ENCODE results near the gene TNIP1. TPM values are rescaled to one million over a fixed set of nuclear protein-coding genes. Genes with fewer than 3 reads are reported as not detected.

TNIP1 gene
- total RNA-seq, 1 donor from 2014 or later, result 124 TPM

DNA sequence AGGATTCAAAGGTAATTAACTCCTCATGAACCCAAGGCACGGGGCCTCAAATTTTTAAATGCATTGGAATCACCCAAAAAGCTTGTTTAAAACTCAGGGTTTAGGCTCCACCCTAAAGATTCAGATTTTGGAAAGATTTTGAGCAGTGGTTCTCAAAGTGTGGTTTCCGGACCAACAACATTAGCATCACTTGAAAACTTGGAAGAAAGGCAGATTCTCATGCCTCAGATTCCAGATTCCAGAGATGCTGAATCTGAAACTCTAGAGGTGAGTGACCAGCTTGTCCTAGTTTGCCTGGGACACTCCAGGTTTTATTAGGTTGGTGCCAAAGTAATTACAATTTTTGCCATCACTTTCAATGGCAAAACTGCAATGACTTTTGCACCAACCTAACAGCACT is 24.7 kb upstream of the TNIP1 start:
- no peak for DNase-seq (ENCODE audit: low spot score)

DNA sequence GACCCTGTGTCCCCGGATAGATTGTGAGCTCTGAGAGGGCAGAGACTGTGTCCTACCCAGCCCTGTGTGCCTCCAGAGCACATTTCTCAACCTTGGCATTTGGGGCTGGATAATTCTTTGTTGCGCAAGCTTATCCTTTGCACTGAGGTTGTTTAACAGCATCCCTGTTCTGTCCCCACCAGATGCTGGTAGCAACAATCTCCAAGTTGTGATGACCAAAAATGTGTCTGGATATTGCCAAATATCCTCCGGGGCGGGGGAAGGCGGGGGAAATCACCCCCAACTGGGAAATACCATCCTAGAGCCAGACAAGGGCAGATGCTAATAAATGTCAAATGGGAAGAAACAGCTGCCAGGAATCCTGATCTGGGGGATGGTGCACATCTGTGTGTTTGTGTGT is 24.0 kb upstream of the TNIP1 start:
- DNase-seq (ENCODE audit: low spot score), result peak; percentile 69

DNA sequence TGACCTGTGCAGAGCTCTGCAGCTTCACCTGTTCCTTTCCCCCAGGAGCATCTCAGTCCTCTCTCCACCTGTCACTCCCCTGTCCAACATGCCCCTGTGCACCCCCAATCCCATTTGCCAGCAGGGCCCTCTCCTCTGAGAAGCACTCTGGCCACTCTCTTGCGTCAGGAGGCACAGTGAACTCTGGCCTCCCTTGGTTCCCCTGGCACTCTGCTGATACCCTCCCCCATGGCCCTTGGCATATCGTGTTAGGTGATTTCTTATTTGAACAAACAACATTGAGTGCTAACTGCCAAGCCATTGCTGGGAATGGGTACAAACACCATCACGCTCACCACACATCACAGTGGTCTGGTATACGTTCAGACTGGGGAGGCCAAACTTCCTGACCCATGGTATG is 20.9 kb upstream of the TNIP1 start:
- DNase-seq (ENCODE audit: low spot score), result no peak

DNA sequence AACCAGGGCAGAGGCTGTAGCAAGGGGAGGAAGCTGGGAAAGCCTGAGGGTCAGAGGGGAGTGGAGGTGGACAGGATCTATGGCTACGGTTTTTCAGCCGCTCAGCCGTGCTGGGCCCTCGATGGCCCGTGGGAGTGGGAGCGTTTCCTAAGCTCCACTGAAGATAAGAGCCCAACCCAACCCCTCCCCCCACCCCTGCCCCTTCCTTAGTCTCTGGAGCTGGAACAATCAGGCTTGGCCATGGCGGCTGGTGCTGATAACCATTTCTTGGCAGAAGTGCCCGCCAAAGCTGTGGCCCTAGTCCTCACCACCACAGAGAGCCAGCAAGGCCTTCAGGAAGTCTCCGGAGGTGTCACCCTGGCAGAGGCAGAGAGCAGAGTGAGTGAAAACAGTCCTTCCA is 20.3 kb upstream of the TNIP1 start:
- DNase-seq (ENCODE audit: low spot score), result no peak

DNA sequence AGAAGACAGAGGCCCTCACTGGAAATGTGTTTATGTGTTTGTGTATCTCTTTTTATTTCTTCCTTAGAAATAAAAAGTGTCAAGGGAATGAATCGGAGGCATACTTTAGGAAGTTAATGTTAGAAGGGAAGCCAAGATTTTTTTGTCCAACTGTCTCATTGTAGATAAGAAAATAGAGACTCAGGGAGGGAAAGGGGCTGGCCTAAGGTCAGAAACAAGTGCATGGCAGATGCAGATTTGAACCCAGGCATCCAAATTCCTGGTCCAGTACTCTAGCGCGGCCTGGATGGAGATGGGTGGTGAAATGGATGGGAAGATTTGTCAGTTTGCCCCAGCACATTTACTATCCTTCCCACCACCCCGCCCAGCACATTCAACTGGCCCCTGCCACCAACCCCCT is 19.8 kb upstream of the TNIP1 start:
- DNase-seq (ENCODE audit: low spot score), result no peak

DNA sequence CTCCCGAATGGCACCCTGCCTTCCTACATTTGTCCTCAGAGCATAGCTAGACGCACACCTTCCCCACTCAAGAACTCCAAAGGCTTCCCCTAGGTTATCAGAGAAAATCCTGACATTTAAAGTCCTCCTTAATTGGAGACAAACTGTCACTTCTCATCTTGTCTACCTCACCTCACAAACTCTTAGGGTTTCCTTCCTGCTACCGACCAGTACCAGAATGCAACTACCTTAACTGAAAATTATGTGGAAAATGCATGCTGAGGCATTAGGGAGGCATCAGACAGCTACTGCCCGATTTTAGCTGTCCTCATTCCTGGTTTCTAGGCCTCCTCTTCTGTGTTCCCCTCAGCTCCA is 17.9 kb upstream of the TNIP1 start:
- no peak for DNase-seq (ENCODE audit: low spot score)

DNA sequence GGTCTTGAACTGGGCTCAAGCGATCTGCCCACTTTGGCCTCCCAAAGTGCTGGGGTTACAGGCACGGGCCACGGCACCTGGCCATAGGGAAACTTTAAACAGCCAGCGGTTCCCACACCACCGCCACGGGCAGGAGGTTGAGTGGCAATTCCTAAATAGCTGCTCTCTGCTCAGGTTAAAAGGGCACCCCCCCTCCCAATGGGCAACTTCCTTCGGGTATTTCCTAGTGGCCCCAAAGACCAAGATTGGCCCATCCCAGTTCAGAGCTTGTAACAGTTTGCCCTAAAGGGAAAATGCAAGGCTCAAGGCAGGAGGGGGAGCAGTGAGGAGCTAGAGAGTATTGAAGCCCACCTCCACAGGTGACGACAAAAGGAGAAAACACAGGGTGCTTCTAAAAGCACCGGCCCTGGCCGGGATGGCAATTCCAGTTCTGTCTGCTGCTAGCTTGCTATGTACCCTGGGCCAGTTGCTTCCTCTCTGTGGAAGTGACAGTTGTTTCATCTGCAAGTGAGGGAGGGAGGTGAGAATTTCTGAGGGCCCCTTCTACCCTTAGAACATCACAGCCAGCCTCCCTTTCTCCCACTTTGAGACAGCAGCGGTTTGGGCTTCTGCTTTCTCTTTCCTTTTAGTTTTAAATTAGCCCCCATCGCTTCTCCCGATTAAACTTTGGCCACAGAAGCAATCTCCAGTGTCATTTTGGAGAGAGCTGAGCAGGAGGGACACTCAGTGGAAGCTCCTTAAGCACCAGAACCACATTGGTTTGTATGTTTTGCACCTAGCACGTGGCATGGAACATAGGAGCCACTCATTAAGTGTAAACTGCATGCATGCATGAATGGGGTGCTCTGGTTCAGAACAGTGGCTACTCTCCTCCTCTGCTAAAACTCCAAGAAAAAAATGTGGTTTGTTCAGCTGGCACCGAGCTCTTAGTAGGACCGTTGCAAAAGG is 17.3 kb upstream of the TNIP1 start:
- no peak for DNase-seq (ENCODE audit: low spot score)

DNA sequence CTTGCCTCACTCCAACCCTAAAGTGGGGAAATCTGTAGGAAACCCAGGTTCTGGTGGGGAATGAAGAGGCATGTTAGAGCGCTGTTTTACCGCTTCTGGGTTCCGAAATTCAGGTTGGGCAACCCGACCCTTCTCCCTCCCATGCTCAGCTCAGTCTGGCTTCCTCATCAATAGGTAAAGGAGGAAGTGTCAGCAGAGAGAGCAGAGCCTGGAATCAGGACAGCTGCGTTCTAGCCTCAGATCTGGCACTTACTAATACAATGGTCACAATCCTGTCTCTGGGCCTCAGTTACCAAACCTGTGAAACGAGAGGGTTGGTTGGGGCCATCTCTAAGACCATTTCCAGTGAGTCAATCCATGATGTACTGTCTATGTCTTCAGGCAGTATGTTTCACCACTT is 16.2 kb upstream of the TNIP1 start:
- no peak for DNase-seq (ENCODE audit: low spot score)

DNA sequence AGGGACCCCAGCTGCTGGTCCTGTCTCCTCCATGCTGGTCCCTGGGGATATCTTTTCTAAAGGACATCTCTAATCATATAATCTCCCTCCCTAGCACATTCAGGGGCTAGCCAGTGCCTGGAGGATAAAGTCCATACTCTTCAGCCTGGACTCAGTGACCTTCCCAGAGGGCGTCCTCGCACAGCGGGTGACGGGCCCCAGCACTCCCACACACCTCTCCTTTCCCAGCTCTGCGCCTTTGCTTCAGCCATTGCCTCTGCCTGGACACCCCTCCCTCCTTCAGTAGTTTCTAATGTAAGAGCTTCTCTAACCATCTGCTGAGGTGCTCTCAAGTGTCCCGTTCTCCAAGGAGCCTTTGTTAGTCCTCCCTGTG is 15.2 kb upstream of the TNIP1 start:
- no peak for DNase-seq (ENCODE audit: low spot score)

DNA sequence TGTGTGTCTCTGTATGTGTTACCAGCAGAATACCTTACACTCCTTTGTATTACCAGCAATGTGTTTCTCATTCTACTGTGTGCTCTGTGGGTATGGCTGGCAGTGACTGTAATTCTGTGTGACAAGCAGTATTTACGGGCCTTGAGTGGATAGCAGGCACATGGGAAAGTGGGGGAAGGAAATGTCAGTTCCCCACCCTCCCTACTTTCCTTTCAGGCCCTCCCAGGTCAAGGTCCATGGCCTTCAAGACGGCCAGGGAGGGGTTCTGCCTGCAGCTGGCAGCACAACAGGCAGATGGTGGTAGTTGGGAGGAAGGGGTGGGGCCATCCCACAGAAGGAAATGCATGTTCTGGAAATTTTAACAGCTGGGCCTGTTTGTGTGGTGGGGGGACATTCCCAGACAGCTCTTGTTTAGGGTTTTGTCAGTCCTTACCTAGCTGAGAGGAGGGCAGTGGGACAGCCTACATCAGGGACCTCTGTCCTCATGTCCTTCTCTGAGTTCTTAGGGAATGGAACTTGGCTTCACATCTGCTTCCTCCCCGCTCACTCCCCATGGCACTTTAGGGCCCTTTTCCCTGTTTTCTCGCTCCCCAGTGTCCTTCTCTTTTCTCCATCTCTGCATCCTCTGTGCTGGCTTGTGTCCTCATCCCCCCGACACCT is 14.6 kb upstream of the TNIP1 start:
- DNase-seq (ENCODE audit: low spot score), result peak; percentile 63

DNA sequence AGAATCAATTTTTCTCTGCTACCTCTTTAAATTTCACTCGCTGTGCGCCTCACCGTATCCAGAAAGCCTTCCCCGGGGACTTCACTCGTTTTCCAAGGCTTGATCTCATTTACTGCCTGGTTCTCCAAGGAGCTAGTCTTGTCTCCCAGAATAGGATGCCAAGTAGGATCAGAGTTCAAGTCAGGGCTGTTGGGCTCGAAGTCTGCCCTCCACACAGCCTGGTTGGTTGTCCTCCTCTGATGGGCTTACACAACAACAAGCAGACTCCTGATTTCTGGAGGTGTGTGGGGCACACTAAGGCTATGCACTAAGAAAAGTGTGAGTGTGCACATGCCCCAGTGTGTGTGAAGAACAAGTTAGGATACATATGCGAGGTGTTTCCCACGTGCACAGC is 14.0 kb upstream of the TNIP1 start:
- DNase-seq (ENCODE audit: low spot score), result no peak

DNA sequence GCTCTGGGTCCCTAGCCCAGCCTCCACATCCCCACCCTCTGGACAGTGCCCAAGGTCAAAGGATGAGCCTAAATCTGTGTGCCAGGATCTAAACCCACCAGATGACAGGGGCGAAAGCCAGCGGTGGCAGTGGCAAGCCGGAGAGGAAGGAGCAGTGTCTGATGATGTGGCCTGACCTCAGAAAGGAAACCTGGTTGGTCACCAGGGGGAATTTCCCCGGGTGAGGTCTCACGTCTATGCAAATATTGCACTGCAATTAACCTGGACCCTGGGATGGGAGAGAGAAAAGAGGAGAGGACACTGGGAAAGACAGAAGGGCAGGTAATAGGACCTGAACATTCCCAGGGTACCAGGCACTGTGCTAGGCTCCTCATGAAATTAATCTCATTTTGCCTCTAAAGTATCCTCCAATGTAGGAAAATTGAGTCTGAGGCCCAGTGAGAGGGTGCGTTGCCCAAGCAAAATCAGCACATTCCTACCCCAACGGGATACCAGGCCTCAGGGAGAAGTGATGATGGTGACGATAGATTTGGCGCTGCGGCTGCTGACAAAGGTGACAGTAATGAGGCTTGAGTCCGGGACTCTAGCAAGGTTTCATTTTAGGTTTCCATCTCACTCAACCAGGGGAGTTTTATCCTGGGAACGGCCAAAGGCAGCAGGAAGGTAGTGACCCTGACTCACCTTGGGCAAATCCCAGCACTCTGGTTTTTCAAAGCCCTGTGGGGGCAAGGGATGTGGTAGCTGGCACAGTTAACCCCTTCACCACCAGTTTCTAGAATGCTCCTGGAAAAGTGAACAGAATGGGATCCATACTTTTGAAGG is 13.4 kb upstream of the TNIP1 start:
- DNase-seq (ENCODE audit: low spot score), result no peak

DNA sequence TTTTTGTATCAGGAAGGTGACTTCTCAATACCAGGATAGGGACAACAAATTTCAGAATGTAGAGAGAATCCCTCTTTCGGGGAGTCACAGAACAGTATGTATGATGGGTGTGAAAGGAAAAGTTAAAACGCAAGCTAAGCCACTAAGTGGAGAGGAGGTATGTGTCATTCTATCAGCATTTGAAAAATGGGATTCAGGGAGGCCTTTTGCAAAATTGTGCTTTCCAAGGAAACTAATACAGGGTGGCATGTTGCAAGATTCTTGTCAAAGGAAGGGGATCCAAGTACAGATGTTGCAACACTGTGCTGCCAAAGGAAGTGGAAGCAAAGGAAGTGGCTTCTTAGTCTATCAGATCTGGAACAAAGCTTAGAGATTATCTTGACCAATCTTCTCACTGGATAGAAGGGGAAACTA is 12.6 kb upstream of the TNIP1 start:
- DNase-seq (ENCODE audit: low spot score), result no peak

DNA sequence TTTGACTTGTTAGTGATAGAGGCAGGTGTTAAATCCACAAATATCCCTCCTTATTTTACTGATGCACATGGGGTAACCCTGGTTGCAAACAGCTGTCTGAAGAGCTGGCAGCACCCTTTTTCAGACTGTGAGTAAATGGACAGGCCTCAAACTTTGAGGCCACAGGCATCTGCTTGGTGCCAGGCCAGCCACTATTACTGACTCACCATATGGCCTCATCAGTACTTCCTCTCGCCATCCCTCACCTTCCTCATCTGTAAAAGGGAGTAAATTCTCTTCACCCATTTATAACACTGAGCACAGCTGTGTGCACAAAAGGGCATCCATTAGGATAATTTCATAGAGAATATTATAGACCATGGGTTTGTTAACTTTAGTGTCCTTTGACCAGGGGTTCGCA is 11.9 kb upstream of the TNIP1 start:
- DNase-seq (ENCODE audit: low spot score), result no peak

DNA sequence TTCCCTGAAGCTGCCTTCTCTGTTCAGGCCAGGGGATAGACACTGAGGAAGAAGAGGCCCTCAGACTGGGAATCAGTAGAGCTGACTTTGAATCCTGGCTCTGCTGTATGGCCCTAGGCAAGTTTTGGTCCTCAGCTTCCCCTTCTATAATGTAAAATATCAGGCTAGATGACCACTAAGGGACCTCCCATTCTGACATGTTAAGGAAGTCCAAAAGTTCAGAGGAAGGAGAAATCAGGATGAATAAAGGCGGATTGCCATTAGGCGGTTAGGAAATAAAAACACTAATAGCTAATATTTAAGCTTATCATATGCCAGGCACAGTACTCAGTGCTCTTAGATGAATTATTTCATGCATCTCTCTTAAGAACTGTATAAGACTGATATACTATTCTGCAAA is 8.9 kb upstream of the TNIP1 start:
- no peak for DNase-seq (ENCODE audit: low spot score)

DNA sequence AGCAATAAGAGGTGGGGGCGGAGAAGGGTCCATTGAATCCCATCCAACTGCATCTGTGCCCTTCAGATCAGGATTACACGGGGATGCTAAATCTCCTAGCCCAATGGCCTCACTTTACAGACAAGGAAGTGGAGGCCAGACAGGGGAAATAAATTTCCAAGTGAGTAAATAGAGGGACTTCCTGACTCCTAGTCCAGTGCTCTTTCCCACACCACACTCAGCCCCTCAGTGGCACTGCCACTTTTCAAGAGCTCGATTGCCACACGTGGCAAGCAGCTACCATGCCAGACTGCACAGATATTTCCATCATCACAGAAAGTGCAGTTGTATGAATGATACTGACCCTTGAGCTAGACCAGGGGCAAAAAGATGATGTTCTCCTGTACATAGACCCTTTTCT is 8.2 kb upstream of the TNIP1 start:
- no peak for DNase-seq (ENCODE audit: low spot score)

DNA sequence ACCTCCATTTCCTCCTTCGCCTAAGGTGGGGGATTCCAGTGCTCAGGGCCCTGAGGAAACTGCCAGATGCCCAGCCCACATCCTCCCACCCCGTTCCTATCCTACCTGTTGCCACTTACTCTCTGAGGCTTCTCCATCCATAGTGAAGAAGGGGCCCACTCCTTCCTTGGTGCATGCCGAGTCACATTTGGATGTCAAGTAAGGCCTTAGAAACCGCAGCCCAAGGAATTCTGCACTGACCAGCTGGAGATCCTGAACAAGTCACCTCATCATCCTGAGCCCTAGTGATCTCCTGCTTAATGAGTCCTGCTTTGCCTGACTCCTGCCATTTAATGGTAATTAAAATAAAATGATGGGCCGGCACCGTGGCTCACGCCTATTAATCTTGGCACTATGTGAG is 6.7 kb upstream of the TNIP1 start:
- no peak for DNase-seq (ENCODE audit: low spot score)

DNA sequence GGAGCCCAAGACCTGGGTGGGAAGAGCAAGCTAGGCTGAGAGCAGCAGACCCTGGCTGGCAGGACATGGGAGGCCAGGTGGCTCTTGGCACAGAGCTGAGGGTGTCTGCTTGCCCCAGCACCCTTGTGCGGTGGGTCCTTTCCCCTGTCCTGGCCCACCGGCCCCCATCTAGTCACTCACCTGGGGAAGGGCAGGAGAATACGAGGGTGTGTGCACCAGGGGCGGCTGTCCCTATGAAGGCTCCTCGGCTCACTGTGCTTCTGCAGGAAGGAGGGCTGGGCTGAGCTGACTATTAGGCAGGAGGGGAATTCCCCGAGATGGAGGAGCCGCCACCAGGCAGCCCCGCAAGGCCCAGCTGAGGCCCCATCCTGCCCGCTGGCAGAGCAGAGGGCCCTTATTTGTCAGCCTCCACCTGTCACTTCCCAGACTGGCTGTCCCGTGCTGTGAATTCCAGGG is 6.1 kb upstream of the TNIP1 start:
- no peak for DNase-seq (ENCODE audit: low spot score)

DNA sequence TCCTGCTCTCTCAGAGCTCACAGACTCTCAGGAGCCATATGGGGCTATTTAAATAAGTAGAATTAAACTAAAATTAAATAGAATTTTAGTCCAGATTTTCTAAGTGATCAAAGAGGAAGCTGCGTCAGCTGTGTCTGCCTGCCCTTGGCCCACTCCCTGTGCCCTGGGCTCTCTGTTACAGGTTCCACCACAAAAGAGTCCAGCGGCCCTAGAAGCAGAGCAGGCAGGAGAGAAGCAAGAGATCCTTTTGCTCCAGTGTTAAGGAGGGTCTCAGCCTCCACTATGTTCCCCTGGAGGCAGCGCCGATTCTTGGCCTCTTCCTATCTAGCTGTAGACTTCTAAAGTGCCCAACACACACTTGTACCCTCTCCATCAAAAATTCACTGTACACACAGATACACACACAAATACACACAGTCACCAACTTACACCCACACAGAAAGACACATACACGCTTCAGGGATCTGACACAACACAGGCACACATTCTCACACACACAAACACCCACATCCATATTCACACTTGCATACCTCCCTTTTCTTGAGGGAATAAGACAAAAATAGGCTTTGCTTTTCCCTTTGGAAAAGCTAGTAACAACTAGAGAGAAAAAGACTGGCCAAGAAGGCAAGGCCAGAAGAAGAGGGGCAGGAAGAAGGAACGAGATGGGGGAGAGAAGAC is 5.5 kb upstream of the TNIP1 start:
- no peak for DNase-seq (ENCODE audit: low spot score)

DNA sequence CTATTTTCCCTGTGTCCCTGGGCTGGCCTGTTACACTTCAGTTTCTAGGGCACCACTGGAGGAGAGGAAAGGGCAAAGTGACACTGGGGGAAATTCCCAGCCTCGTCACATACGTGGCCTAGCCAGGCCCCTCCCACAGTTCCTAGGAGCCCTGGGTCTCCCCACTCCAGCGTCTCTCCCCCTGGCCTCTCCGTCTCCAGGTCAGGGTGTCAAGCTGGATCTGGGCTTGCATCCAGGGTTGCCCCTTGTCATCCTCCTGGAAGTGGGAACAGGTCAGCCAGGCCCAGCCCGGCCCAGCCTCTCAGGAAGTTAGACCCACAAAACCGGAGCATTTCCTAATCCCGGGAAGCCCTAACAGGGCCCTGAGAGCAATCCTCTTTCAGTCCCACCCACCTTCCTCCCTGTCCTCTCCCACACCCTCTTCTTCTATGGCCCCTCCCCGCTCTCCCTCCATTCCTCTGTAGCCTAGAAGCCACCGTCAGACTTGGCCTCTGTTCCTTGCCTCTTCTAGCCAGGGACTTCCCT is 4.7 kb upstream of the TNIP1 start:
- DNase-seq (ENCODE audit: low spot score), result no peak

DNA sequence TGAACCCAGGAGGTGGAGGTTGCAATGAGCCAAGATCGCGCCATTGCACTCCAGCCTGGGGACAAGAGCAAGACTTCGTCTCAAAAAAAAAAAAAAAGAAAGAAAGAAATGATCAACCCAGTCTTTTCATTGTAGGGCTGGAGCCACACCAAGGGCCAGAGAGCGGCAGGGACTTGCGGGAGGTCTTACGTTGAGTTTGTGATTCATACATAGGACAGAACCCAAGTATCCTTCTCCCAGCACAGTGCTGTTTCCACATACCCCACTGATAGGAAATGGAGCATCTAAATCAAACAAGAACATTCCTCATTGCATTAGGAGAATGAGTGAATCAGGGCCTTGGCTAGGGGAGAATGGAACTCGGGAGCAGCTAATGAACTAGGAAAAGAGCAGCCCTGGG is 3.5 kb upstream of the TNIP1 start:
- no peak for DNase-seq (ENCODE audit: low spot score)
